ENCODE results near the gene CLNK. TPM values are rescaled to one million over a fixed set of nuclear protein-coding genes. Genes with fewer than 3 reads are reported as not detected.

Gene CLNK
- total and polyA plus RNA-seq, 2 of the 8 experiments (the other 6 are each of a cell fraction or from before 2014, with no cell fraction given) = not detected

DNA sequence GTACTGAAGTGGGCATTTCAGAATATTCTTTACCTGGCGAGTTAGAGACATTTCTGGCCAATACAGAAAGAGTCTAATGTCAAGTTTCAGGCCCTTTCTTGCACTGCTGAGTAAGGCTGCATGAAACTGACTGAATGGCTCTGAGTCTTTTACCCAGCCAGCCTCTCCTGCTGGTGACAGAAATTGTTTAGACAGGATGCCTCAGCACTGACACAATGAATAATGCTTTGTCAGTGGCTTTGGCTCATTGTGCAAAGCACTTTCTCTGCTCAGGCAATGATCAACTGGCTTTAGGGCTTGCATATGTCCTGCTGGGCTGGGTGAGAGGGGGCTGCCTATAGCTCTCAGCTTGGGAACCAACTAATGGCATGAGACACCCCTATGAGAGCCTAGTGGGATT, 45.5 kb downstream of the CLNK start:
- no peak overlapping the region for H2BK20ac ChIP-seq (ENCODE audit: low read length)
- no peak for DNase-seq (ENCODE audit: low read depth in 1 of 2, low spot score in 2 of 2)
- no peak overlapping the region for H3K4me2 ChIP-seq (ENCODE audit: insufficient read depth in 1 of 2, low read depth in 2 of 2, low read length in 2 of 2)
- H3K9me3 ChIP-seq (ENCODE audit: insufficient read depth in 2 of 2, low read depth in 1 of 2, low read length in 1 of 2) = no peaks in the 10 kb centered on the region
- H3K27ac ChIP-seq (ENCODE audit: low read depth, low read length) = no peak overlapping the region
- no peaks in the 10 kb centered on the region for H3K23me2 ChIP-seq (ENCODE audit: low read depth, low read length)
- no peak overlapping the region for H3K9ac ChIP-seq (replicated peaks in 1 of 4; ENCODE audit: extremely low read depth in 1 of 4, low read depth in 3 of 4, low read length in 3 of 4)
- H4K20me1 ChIP-seq (replicated peaks in 1 of 2; ENCODE audit: control insufficient read depth in 1 of 2, insufficient read depth in 2 of 2, low read length in 2 of 2) = no peaks in the 10 kb centered on the region
- no peak overlapping the region for H2BK12ac ChIP-seq (ENCODE audit: low read depth, low read length)
- H2BK15ac ChIP-seq (ENCODE audit: low read length) = no peak overlapping the region
- no peak overlapping the region for H4K91ac ChIP-seq (replicated peaks; ENCODE audit: insufficient read length, low read length)
- no peak overlapping the region for H3K14ac ChIP-seq (ENCODE audit: insufficient read length)
- CTCF ChIA-PET (ENCODE audit: partially characterized antibody) = interaction anchor here (2.0 kb wide), 1 partner anchor 16 kb away, joined by 7 read pairs; no protein-coding TSS in a partner anchor
- no peak overlapping the region for H3K18ac ChIP-seq (ENCODE audit: extremely low read depth, low read length)
- no peak overlapping the region for H4K5ac ChIP-seq (ENCODE audit: insufficient read length, low read depth, low read length)
- no peak for FAIRE-seq
- no peak overlapping the region for H2BK5ac ChIP-seq (ENCODE audit: low read depth, low read length)
- no peaks in the 10 kb centered on the region for H3K79me2 ChIP-seq (ENCODE audit: control insufficient read depth in 1 of 2, insufficient read depth in 2 of 2, low read length in 2 of 2)
- no peaks in the 10 kb centered on the region for H3K79me1 ChIP-seq (ENCODE audit: low read depth, low read length)
- H3K23ac ChIP-seq (ENCODE audit: insufficient read length) = no peak overlapping the region
- no peak overlapping the region for H2AFZ ChIP-seq (ENCODE audit: low read length)
- no peak overlapping the region for H4K8ac ChIP-seq (ENCODE audit: extremely low read depth, insufficient read depth, low read length)
- 71% methylated on average over 1 of the region's 1 CpG; no CpG with 5 or more reads in 1 of the 2 experiments for WGBS, 2 experiments (ENCODE audit: extremely low coverage in 1 of 2, insufficient coverage in 1 of 2, insufficient read length in 1 of 2, insufficient replicate concordance in 2 of 2, low coverage in 1 of 2, low lambda C conversion rate in 2 of 2, missing lambda C conversion rate in 1 of 2)
- H3K4me3 ChIP-seq (ENCODE audit: extremely low read depth in 1 of 4, insufficient read depth in 2 of 4, low read depth in 3 of 4, low read length in 4 of 4) = no peak overlapping the region
- no peaks in the 10 kb centered on the region for H3K36me3 ChIP-seq (ENCODE audit: control insufficient read depth in 2 of 4, insufficient read depth in 4 of 4, low read length in 3 of 4)
- H3K27me3 ChIP-seq (replicated peaks in 1 of 4; ENCODE audit: control insufficient read depth in 3 of 4, extremely low read depth in 1 of 4, insufficient read depth in 3 of 4, low read length in 3 of 4) = no peaks in the 10 kb centered on the region
- no peak overlapping the region for H2BK120ac ChIP-seq (replicated peaks; ENCODE audit: low read depth, low read length)
- POLR2A ChIA-PET (ENCODE audit: partially characterized antibody) = no interaction called here
- no peaks in the 10 kb centered on the region; a peak in 1 of 7 replicates for H3K4me1 ChIP-seq (replicated peaks in 1 of 4; ENCODE audit: control insufficient read depth in 3 of 4, insufficient read depth in 4 of 4, low read length in 3 of 4)
- H3K4ac ChIP-seq (replicated peaks; ENCODE audit: insufficient read length, low read depth, low read length) = no peak overlapping the region
- H3K56ac ChIP-seq (replicated peaks; ENCODE audit: insufficient read length, low read depth, low read length) = no peak overlapping the region
- H2AK5ac ChIP-seq (ENCODE audit: low read depth, low read length) = no peak overlapping the region
- TF ChIP-seq JUN (IDR thresholded peaks at IDR 0.05; ENCODE audit: low read depth, low read length) (no peak), RNF2 (IDR thresholded peaks at IDR 0.05; ENCODE audit: borderline replicate concordance, low read depth, low read length, missing control alignments, poor library complexity, severe bottlenecking) (no peak), SP4 (IDR thresholded peaks at IDR 0.05; ENCODE audit: low read length) (no peak), CHD1 (IDR thresholded peaks at IDR 0.05; ENCODE audit: low read depth, low read length) (no peak), POLR2AphosphoS5 (IDR thresholded peaks at IDR 0.05; ENCODE audit: low read depth, low read length) (no peak), BRCA1 (IDR thresholded peaks at IDR 0.05; ENCODE audit: low read depth, low read length) (no peak), KDM1A (IDR thresholded peaks at IDR 0.05; ENCODE audit: borderline replicate concordance, low read length) (no peak), CREB1 (IDR thresholded peaks at IDR 0.05) (no peak), CBX5 (IDR thresholded peaks at IDR 0.05; ENCODE audit: low read depth, low read length) (no peak), HDAC6 (IDR thresholded peaks at IDR 0.05; ENCODE audit: low read depth, low read length) (no peak), BACH1 (IDR thresholded peaks at IDR 0.05; ENCODE audit: low read length) (no peak), CTBP2 (IDR thresholded peaks at IDR 0.05; ENCODE audit: borderline replicate concordance, insufficient read depth, insufficient read length, low read length) (no peak)
- TF ChIP-seq, protein P1, sequence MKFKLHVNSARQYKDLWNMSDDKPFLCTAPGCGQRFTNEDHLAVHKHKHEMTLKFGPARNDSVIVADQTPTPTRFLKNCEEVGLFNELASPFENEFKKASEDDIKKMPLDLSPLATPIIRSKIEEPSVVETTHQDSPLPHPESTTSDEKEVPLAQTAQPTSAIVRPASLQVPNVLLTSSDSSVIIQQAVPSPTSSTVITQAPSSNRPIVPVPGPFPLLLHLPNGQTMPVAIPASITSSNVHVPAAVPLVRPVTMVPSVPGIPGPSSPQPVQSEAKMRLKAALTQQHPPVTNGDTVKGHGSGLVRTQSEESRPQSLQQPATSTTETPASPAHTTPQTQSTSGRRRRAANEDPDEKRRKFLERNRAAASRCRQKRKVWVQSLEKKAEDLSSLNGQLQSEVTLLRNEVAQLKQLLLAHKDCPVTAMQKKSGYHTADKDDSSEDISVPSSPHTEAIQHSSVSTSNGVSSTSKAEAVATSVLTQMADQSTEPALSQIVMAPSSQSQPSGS (IDR thresholded peaks at IDR 0.05; ENCODE audit: low read length) = no peak
- TF ChIP-seq, protein P2, sequence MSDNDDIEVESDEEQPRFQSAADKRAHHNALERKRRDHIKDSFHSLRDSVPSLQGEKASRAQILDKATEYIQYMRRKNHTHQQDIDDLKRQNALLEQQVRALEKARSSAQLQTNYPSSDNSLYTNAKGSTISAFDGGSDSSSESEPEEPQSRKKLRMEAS (IDR thresholded peaks at IDR 0.05) = no peak
